Loucy (cell line): ENCODE results near the gene SDC3.

Experiments
- CTCF ChIP-seq: fragments of 200-600 bp; sonication (generic); conservative IDR thresholded peaks from 2 replicates; pipeline ENCODE4 v1.5.1; 2014; ENCODE audit warnings: mild to moderate bottlenecking, antibody characterized with exemption, low read length
- EZH2phosphoT487 ChIP-seq: fragments of 200-600 bp; IDR thresholded peaks from 2 replicates; pipeline ENCODE4 v1.6.1; 2018; ENCODE audit warnings: antibody characterized with exemption, mild to moderate bottlenecking, moderate library complexity, borderline replicate concordance

- no peak for TF ChIP-seq CTCF
- no peak for TF ChIP-seq EZH2phosphoT487
Measured at GRCh38 chr1:30914931-30915330, 6.4 kb upstream of the SDC3 start.
